Stomach (tissue), 9 donors: ENCODE data around the gene ANKS1B. TPM values are rescaled to one million over a fixed set of nuclear protein-coding genes. Genes with fewer than 3 reads are reported as not detected.
A peak's percentile ranks its signal among the peaks of the same experiment; 100 is the strongest.

Experiments used
- DNase-seq, 2 donors: peaks; one replicate each; pipeline versions ENCODE4 v3.0.0 to v3.0.0-alpha.2; 2013 to 2019
- H3K27ac ChIP-seq, 5 donors: fragments of 200-600 bp in 4 of 5; sonication (generic) in 4 of 5; one replicate each; pipeline ENCODE4 v1.5.1; 2013 to 2019; ENCODE audit warnings: mild to moderate bottlenecking in 1 of 5, moderate library complexity in 1 of 5
- H3K27me3 ChIP-seq, 3 donors: fragments of 200-600 bp; sonication (generic); one replicate each; pipeline ENCODE4 v1.5.1; 2017 to 2019; ENCODE audit warnings: mixed run types in 1 of 3
- H3K36me3 ChIP-seq, 4 donors: fragments of 200-600 bp; sonication (generic); 1 replicate in 3 of 4; 2 replicates in 1 of 4; pipeline ENCODE4 v1.5.1; 2016 to 2019
- H3K4me1 ChIP-seq, 4 donors: fragments of 200-600 bp; sonication (generic); one replicate each; pipeline ENCODE4 v1.5.1; 2016 to 2019
- H3K4me3 ChIP-seq, 4 donors: fragments of 200-600 bp; sonication (generic) in 3 of 4; one replicate each; pipeline ENCODE4 v1.5.1; 2016 to 2019; ENCODE audit warnings: mild to moderate bottlenecking in 1 of 4
- H3K9me3 ChIP-seq, 4 donors: fragments of 200-600 bp; sonication (generic); one replicate each; pipeline ENCODE4 v1.5.1; 2016 to 2019
- EP300 ChIP-seq: sonication (generic); formaldehyde crosslinking; IDR thresholded peaks from one replicate; pipeline ENCODE4 v1.6.1; 2017; ENCODE audit warnings: antibody characterized with exemption
- POLR2A ChIP-seq, 4 donors: fragments of 450-650 bp; IDR thresholded peaks; one replicate each; pipeline ENCODE4 v1.6.1; 2016; ENCODE audit warnings: antibody characterized with exemption in 4 of 4, control low read depth in 2 of 4, mild to moderate bottlenecking in 1 of 4, moderate library complexity in 1 of 4
- POLR2AphosphoS5 ChIP-seq, 3 donors: sonication (generic); formaldehyde crosslinking; IDR thresholded peaks; one replicate each; pipeline ENCODE4 v1.6.1; 2016; ENCODE audit warnings: antibody characterized with exemption in 3 of 3
- WGBS, 5 donors: extraction: QIAGEN DNeasy Blood & Tissue Kit in 3 of 5; methylation state at CpG; one replicate each; pipeline versions ENCODE4 v1.1.5 to v1.1.7; 2013 to 2018; 5-methylcytosine and 5-hydroxymethylcytosine counted together
- intact Hi-C: fragments of 100-400 bp; cut with DNase I; formaldehyde crosslinking; loops from one replicate; pipeline ENCODE4 v1.15.1; 2023; ENCODE audit warnings: low total_unique reads
- polyA plus RNA-seq, 3 donors: library from polyadenylated mRNA; stranded (reverse); fragments of 200-250 nt; gene quantifications; one replicate each; pipeline ENCODE4 v1.2.3, GENCODE V29; 2013
- total RNA-seq, 5 donors: library from RNA; depleted of rRNA; stranded (reverse); fragments of >200 nt; gene quantifications; one replicate each; pipeline versions ENCODE4 v1.1.0 to v1.2.3, GENCODE V29; 2014 to 2016
- TF ChIP-seq, protein P1 (sequence below), 7 experiments: fragments of 450-650 bp in 4 of 7; fragments of 200-600 bp in 3 of 7; sonication (generic) in 3 of 7; IDR thresholded peaks; one replicate each; pipeline ENCODE4 v1.5.1; 2016 to 2019; ENCODE audit warnings: antibody characterized with exemption in 7 of 7, control low read depth in 2 of 7, mild to moderate bottlenecking in 1 of 7
- donor health status: healthy with polysubstance abuse.
- donor health status: Bipolar disorder and iron deficiency.
- donor health status: healthy.

The ANKS1B gene
- total and polyA plus RNA-seq, 8 donors: 0.73 to 26.8 (median 2.2) TPM; not detected in 2

DNA sequence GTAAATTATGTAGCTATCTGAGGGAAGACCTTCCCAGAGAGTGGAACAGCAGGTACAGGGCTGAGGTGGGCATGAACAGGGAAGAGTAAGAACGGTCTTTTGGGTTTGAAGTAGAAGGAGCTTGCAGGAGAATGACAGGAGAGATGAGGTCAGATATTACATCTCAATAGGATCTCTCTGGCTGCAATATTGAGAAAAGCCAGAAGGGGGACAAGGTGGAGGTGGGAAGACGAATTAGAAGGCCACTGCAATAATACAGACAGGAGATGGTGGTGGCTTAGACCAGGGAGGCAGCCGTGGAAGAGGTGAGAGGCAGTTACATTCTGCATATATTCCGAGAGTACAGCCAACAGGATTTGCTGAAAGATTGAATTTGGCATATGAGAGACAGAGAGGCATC is 1029.5 kb downstream of the ANKS1B start:
- no peak overlapping the region for H3K4me3 ChIP-seq
- H3K36me3 ChIP-seq: no peaks in the 10 kb centered on the region
- no peaks in the 10 kb centered on the region for H3K9me3 ChIP-seq
- TF ChIP-seq POLR2AphosphoS5 (IDR thresholded peaks at IDR 0.05): no peak
- no peak for TF ChIP-seq EP300
- no peak for TF ChIP-seq POLR2A (IDR thresholded peaks at IDR 0.05)
- TF ChIP-seq, protein P1, sequence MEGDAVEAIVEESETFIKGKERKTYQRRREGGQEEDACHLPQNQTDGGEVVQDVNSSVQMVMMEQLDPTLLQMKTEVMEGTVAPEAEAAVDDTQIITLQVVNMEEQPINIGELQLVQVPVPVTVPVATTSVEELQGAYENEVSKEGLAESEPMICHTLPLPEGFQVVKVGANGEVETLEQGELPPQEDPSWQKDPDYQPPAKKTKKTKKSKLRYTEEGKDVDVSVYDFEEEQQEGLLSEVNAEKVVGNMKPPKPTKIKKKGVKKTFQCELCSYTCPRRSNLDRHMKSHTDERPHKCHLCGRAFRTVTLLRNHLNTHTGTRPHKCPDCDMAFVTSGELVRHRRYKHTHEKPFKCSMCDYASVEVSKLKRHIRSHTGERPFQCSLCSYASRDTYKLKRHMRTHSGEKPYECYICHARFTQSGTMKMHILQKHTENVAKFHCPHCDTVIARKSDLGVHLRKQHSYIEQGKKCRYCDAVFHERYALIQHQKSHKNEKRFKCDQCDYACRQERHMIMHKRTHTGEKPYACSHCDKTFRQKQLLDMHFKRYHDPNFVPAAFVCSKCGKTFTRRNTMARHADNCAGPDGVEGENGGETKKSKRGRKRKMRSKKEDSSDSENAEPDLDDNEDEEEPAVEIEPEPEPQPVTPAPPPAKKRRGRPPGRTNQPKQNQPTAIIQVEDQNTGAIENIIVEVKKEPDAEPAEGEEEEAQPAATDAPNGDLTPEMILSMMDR (IDR thresholded peaks at IDR 0.05): no peak
- intact Hi-C loops: no loop called here
- H3K27me3 ChIP-seq: no peaks in the 10 kb centered on the region
- DNase-seq: peak in 1 of 2 donors; percentile 22
- H3K27ac ChIP-seq: no peak overlapping the region
- H3K4me1 ChIP-seq: no peaks in the 10 kb centered on the region
- 38 to 50% (median 43%) methylated on average over 4 of the region's 4 CpGs for WGBS, 5 donors

DNA sequence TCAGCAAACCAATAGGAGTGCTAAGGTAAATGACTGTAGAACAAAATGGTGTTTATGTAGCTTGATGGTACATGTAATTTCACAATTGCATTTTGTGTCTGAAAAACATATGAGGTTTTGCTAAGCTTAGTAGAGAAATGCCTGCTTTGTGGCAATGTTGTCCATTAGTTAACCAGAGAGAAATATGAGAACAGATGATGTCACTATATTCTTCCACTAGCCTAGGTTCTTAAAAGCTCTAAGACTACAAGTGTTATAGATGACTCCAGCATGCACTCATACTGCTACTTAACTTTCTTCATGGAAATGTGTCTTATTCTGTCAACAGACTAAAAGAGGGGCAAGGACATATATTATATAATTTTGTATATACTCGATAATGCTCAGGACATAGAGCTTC is 1030.2 kb downstream of the ANKS1B start:
- intact Hi-C loops: no loop called here
- no peak for DNase-seq
- Histone ChIP-seq H3K27me3 (no peaks in the 10 kb centered on the region), H3K36me3 (no peaks in the 10 kb centered on the region), H3K4me3 (no peak overlapping the region), H3K4me1 (no peaks in the 10 kb centered on the region), H3K27ac (no peak overlapping the region), H3K9me3 (no peaks in the 10 kb centered on the region)
- TF ChIP-seq EP300 (no peak), POLR2AphosphoS5 (IDR thresholded peaks at IDR 0.05) (no peak), POLR2A (IDR thresholded peaks at IDR 0.05) (no peak)
- TF ChIP-seq, protein P1 (IDR thresholded peaks at IDR 0.05): no peak
- WGBS, 5 donors: 69 to 98% (median 86%) methylated on average over 1 of the region's 1 CpG

DNA sequence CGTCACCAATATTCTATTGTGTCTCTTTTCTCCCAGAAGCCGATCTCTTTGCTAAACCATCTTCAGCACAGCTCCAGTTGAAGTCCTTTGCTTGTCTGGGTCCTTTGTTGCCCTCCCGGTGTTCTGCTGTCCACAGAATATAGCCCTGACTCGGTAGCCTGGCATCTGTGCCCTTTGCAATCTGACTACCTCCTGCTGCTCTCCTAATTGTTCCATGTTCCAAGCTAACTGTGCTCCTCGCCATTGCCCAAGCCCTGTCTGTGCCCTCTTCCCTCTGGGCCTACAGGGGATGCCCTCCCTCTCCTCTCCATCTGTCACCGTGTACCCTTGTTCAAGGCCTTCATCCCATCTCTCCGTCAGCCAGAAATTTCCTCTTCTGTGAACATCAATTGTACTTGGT is 1033.3 kb downstream of the ANKS1B start:
- H3K36me3 ChIP-seq: no peaks in the 10 kb centered on the region
- H3K27ac ChIP-seq: no peak overlapping the region
- no peak for TF ChIP-seq POLR2AphosphoS5 (IDR thresholded peaks at IDR 0.05)
- no peak for TF ChIP-seq POLR2A (IDR thresholded peaks at IDR 0.05)
- TF ChIP-seq, protein P1 (IDR thresholded peaks at IDR 0.05): no peak
- TF ChIP-seq EP300: no peak
- no peaks in the 10 kb centered on the region for H3K9me3 ChIP-seq
- no peak for DNase-seq
- H3K27me3 ChIP-seq: no peaks in the 10 kb centered on the region
- no peaks in the 10 kb centered on the region for H3K4me1 ChIP-seq
- WGBS, 5 donors: 81 to 84% (median 82%) methylated on average over 7 of the region's 7 CpGs
- H3K4me3 ChIP-seq: no peak overlapping the region
- intact Hi-C loops: no loop called here

DNA sequence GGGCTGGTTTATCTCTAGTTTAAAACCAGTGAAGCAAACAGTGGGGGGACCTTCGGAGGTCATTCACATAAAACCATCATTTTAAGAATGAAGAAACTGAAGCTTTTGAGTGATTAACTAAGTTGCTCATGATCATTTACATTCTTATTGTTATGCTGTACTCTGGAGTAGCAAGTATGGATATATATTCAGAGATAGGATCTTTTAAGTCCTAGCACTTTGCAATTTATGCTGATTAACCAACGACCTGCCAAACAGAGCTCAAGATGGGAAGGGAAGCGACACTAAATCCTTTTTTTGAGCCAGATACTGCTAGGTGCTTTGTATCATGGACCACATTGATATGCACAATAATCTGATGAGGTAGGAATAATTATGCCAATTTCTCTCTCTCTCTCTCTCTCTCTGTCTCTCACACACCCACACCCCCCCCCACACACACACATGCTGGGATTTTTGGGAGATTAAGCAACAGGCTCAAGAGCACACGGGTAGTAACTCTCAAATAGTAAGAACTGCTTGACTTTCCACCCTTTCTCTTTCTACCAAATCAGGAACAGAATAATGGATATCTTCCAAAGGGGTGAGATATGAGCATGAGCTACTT is 1036.3 kb downstream of the ANKS1B start:
- no peaks in the 10 kb centered on the region for H3K9me3 ChIP-seq
- no peaks in the 10 kb centered on the region for H3K27me3 ChIP-seq
- DNase-seq: no peak
- no peaks in the 10 kb centered on the region for H3K4me1 ChIP-seq
- no peak overlapping the region for H3K4me3 ChIP-seq
- H3K36me3 ChIP-seq: no peaks in the 10 kb centered on the region
- TF ChIP-seq EP300 (no peak), POLR2A (IDR thresholded peaks at IDR 0.05) (no peak), POLR2AphosphoS5 (IDR thresholded peaks at IDR 0.05) (no peak)
- TF ChIP-seq, protein P1 (IDR thresholded peaks at IDR 0.05): no peak
- H3K27ac ChIP-seq: no peak overlapping the region
- WGBS, 5 donors: 38 to 52% (median 49%) methylated on average over 4 of the region's 4 CpGs
- intact Hi-C loops: no loop called here
